GM18519 (cell line): ENCODE measurements around the gene MYO18B.

Experiments used
- ATAC-seq: cut with Tn5 transposase; IDR thresholded peaks from one replicate; pipeline ENCODE4 v1.9.1; 2021; ENCODE audit warnings: mild to moderate bottlenecking, moderate library complexity; ENCODE audit not compliant: unreplicated experiment, low FRiP score

The MYO18B gene

GRCh38 chr22:25710501-25710900 is 31.5 kb upstream of the MYO18B start:
- no peak for ATAC-seq

- ATAC-seq: no peak
Measured at GRCh38 chr22:25711491-25711890, 30.5 kb upstream of the MYO18B start.

DNA sequence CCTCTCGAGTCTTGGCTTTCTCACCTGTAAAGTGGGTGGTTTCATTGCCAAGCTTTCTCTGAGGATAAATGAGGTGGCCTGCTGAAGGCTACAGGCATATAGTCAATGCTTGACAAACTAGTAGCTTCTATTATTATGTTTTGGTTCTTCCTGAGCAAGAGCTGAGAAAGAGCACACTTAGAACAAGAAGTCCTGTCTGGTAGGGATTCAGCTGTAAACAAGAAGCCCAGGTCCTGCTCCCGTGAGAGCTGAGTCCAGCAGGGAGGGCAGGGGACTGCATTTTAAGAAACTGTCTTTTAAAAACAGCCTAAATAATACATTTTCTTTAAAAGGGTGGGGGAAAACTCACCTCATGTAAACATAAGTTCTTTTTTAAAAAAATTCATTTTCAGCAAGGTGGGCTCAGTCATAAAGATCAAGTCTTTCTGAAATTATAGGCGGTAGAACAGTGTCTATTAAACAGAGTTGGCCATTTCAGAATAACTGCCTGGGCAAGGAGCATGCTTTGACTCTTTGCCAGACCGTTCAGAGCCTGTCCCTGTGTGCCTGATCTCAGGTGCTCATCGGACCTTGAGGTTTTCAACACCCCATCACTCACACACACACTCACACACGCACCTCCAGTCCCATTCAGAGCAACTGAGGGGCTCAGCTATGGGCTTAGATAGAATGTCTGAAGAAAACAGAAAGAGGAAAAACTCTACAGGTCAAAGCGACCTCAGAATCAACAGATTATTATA is 29.2 kb upstream of the MYO18B start:
- ATAC-seq: no peak

- no peak for ATAC-seq
Measured at GRCh38 chr22:25714070-25714469, 27.9 kb upstream of the MYO18B start.

DNA sequence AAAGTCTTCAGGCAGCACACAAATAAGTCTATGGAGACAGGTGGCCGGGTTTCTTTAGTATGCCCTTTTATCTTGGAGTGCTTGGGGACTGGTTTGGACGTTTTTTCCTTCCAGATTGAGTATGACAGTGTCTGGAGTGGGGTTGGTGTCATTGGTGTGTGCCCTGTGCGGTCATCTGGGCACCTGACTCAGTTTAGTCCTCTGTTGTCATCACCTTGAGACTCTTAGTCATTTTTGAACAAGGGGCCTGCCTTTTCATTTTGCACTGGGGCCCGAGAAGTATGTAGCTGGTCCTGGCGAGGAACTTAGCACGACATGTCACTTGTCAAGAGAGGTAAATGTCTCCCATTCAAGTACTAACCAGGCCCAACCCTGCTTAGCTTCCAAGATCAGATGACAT is 27.2 kb upstream of the MYO18B start:
- ATAC-seq: no peak

- no peak for ATAC-seq
Measured at GRCh38 chr22:25716637-25717036, 25.4 kb upstream of the MYO18B start.

GRCh38 chr22:25718135-25718840 is 23.7 kb upstream of the MYO18B start:
- ATAC-seq: no peak

DNA sequence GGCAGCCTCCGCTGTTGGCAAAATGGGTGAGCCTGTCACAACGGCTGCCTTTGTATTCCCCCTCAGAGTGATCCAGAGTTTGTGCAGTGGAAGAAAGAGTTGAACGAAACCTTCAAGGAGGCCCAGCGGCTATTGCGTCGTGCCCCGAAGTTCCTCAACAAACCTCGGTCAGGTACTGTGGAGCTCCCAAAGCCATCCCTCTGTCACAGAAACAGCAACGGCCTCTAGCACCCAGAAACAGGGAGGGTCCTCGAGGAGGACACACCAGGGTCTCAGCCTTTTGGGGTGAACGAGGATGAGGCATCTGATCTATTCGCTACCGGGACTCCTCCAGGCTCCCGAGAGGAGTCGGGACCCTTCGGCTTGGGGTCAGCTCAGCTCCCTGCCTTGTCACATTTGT is 19.8 kb upstream of the MYO18B start:
- no peak for ATAC-seq

DNA sequence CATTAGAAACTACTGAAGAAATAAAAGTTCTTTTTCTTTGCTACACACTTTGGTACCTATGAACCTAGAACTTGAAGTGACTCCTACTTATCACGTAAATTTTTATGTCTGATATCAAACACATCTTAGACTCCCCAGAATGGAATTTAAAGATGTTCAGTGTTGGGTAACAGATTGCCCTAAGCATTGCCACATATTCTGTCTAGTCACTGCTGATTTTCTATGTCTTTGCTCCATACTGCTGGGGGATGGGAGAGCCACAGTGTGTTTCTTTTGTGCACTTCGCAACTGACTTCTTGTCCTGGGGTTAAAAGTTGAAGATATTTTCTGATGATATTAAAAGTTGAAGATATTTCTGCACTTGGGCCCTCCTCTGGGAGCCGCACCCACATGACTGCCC is 19.4 kb upstream of the MYO18B start:
- ATAC-seq: no peak

DNA sequence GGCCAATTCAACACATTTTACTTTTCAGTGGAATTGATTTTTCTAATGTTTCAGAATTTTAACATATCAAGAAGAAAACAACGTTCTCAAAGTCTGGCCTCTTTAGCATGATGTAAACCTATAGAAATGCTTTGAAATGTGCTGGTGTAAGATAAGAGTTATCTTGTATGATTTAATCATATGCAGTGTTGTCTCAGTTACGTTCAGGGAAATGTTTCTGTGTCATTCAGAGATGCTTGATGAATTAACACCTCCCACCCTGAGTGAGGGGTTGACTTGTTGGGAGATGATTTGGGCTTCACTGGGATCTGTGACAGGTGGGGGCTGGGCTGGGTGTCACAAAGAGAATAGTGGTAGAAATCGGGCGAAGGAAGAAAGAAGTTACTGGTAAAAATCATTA is 15.7 kb upstream of the MYO18B start:
- no peak for ATAC-seq

GRCh38 chr22:25728071-25728470 is 13.9 kb upstream of the MYO18B start:
- no peak for ATAC-seq

- no peak for ATAC-seq
Measured at GRCh38 chr22:25729016-25729995, 12.7 kb upstream of the MYO18B start.

DNA sequence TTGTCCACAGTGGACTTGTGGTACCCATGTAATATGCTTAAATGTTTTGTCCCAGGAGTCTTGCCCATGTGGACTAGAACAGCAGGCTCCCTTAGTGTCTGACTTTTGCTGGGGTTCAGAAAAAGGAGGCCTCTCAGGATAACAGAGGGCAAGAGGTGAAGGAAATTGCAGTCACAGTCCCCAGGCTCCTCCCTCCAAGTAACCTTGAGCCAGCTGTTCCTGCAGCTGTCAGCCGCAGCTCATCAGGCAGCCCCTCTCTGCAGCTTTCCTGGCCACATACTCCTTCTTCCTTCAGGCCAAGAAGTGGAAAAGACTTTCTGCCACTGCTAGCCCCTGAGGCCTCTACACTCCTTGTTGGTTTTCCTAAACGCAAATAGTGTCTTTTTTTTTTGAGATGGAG is 6.3 kb upstream of the MYO18B start:
- ATAC-seq: no peak

DNA sequence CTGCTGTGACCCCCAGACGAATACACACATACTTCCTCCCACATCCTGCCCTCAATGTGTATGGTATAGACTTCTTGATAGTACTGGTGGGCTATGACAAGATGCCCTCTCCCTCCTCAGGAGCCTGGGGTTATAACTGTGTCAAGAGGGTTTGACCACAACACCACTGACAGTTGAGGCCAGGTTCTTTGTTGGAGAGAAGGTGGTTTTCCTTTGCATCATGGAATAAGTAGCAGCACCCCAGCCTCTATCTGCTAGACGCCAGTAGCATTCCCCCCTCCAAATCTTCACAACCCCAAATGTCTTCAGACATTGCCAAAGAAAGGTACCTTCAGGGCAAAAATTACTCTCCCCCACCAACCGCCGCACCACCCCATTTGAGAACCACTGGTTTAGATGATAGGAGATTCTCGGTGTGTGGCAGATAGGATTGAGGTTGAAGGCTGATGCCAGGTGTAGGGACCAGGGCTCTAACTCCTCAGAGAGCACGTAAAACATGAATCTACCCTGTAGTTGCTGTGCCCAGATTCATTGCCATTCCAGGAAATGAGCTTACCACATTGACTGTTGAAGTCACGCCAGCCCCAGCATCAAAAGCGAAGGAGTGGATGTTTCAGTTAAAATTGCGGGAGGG is 5.5 kb upstream of the MYO18B start:
- ATAC-seq: no peak

GRCh38 chr22:25739659-25740344 is 2.2 kb upstream of the MYO18B start:
- ATAC-seq: no peak

DNA sequence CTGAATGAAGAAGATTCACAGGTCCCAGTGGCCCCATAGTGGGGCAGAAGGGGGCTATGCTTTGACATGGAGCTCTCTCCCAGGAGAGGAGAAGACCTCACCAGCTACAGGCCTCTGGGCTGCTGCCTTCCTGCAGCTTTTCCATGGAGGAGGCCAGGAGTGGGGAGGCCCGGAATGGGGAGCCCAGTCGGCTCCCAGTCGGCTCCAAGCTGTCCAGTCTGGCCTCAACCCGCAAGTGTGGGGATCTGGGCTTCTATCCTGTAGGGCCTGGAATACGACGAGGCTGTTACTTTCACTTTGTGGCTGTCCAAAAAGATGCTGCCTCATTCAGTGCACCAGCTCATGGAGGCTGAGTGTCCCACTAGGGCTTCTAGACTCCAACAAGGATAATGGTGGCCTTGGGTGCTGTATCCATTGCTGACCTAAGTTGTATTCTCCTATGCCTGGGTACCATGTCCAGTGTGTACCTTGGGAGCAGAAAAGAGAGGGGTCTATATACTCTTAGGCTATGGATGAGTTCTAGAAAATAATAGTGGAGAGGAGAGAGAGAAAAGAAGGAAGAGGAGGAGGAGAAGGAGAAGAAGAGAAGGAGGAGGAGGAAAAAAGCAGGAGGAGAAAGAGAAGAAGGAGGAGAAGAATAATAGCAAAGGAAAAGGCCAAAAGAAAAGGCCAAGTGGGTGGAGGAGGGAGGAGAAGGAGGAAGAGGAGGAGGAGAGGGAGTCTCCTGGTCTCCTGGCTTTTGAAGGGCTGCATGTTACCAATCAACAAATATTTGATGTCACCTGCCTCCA is 1.1 kb downstream of the MYO18B start:
- no peak for ATAC-seq

- ATAC-seq: no peak
Measured at GRCh38 chr22:25744694-25745093, 2.7 kb downstream of the MYO18B start.

GRCh38 chr22:25745341-25746011 is 3.5 kb downstream of the MYO18B start:
- no peak for ATAC-seq

GRCh38 chr22:25746012-25746373 is 4.0 kb downstream of the MYO18B start:
- ATAC-seq: no peak
